Measurements from ENCODE around the gene TRIM43.
"Not testable (repeated sequence)": the region's sequence is repeated elsewhere in the genome, so short reads cannot be mapped to it uniquely, and the experiment has no call there.

Gene TRIM43

GRCh38 chr2:95591701-95592100 lies at the start of gene TRIM43:
TRIM43 (plus strand) TSS chr2:95592001; CDS start chr2:95594024, 2,023 bp downstream.
- not testable (repeated sequence) for DNase-seq (ENCODE audit: low read depth)

GRCh38 chr2:95551055-95551568 lies 40.7 kb upstream of the TRIM43 start:
- DNase-seq (ENCODE audit: low read depth): no peak

GRCh38 chr2:95552911-95553310 lies 38.9 kb upstream of the TRIM43 start:
- DNase-seq (ENCODE audit: low read depth): no peak

GRCh38 chr2:95569170-95569569 lies 22.6 kb upstream of the TRIM43 start:
- DNase-seq (ENCODE audit: low read depth): no peak

- DNase-seq (ENCODE audit: low read depth): no peak
These were observed 17.9 kb upstream of the TRIM43 start for GRCh38 chr2:95573866-95574265.

GRCh38 chr2:95574506-95574905 lies 17.3 kb upstream of the TRIM43 start:
- DNase-seq (ENCODE audit: low read depth): no peak

- DNase-seq (ENCODE audit: low read depth): no peak
These were observed 15.9 kb upstream of the TRIM43 start for GRCh38 chr2:95575857-95576256.

- DNase-seq (ENCODE audit: low read depth): no peak
These were observed 13.3 kb upstream of the TRIM43 start for GRCh38 chr2:95578539-95578938.

- DNase-seq (ENCODE audit: low read depth): not testable (repeated sequence)
These were observed 8.3 kb upstream of the TRIM43 start for GRCh38 chr2:95583545-95583944.

- DNase-seq (ENCODE audit: low read depth): not testable (repeated sequence)
These were observed 7.5 kb upstream of the TRIM43 start for GRCh38 chr2:95584321-95584720.

GRCh38 chr2:95589777-95590536 lies 1.8 kb upstream of the TRIM43 start:
- not testable (repeated sequence) for DNase-seq (ENCODE audit: low read depth)

GRCh38 chr2:95592973-95593372 lies 1.2 kb downstream of the TRIM43 start:
- DNase-seq (ENCODE audit: low read depth): not testable (repeated sequence)

- DNase-seq (ENCODE audit: low read depth): not testable (repeated sequence)
These were observed 3.2 kb downstream of the TRIM43 start for GRCh38 chr2:95595012-95595411.

GRCh38 chr2:95601301-95601700 lies 9.5 kb downstream of the TRIM43 start:
- DNase-seq (ENCODE audit: low read depth): not testable (repeated sequence)

GRCh38 chr2:95602146-95602545 lies 10.3 kb downstream of the TRIM43 start:
- DNase-seq (ENCODE audit: low read depth): not testable (repeated sequence)

- DNase-seq (ENCODE audit: low read depth): not testable (repeated sequence)
These were observed 16.6 kb downstream of the TRIM43 start for GRCh38 chr2:95608356-95608755.

GRCh38 chr2:95609764-95610163 lies 18.0 kb downstream of the TRIM43 start:
- not testable (repeated sequence) for DNase-seq (ENCODE audit: low read depth)

- DNase-seq (ENCODE audit: low read depth): not testable (repeated sequence)
These were observed 21.2 kb downstream of the TRIM43 start for GRCh38 chr2:95613048-95613447.

GRCh38 chr2:95622728-95623127 lies 30.9 kb downstream of the TRIM43 start:
- not testable (repeated sequence) for DNase-seq (ENCODE audit: low read depth)

- DNase-seq (ENCODE audit: low read depth): not testable (repeated sequence)
These were observed 39.2 kb downstream of the TRIM43 start for GRCh38 chr2:95630987-95631386.

GRCh38 chr2:95633626-95634259 lies 41.9 kb downstream of the TRIM43 start:
- DNase-seq (ENCODE audit: low read depth): not testable (repeated sequence)

- DNase-seq (ENCODE audit: low read depth): not testable (repeated sequence)
These were observed 48.9 kb downstream of the TRIM43 start for GRCh38 chr2:95640515-95641288.

GRCh38 chr2:95641289-95641575 lies 49.4 kb downstream of the TRIM43 start:
- not testable (repeated sequence) for DNase-seq (ENCODE audit: low read depth)

Data from HS-5 (cell line).